Measurements from ENCODE around the gene KCNS3.

The KCNS3 gene, protein sequence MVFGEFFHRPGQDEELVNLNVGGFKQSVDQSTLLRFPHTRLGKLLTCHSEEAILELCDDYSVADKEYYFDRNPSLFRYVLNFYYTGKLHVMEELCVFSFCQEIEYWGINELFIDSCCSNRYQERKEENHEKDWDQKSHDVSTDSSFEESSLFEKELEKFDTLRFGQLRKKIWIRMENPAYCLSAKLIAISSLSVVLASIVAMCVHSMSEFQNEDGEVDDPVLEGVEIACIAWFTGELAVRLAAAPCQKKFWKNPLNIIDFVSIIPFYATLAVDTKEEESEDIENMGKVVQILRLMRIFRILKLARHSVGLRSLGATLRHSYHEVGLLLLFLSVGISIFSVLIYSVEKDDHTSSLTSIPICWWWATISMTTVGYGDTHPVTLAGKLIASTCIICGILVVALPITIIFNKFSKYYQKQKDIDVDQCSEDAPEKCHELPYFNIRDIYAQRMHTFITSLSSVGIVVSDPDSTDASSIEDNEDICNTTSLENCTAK

DNA sequence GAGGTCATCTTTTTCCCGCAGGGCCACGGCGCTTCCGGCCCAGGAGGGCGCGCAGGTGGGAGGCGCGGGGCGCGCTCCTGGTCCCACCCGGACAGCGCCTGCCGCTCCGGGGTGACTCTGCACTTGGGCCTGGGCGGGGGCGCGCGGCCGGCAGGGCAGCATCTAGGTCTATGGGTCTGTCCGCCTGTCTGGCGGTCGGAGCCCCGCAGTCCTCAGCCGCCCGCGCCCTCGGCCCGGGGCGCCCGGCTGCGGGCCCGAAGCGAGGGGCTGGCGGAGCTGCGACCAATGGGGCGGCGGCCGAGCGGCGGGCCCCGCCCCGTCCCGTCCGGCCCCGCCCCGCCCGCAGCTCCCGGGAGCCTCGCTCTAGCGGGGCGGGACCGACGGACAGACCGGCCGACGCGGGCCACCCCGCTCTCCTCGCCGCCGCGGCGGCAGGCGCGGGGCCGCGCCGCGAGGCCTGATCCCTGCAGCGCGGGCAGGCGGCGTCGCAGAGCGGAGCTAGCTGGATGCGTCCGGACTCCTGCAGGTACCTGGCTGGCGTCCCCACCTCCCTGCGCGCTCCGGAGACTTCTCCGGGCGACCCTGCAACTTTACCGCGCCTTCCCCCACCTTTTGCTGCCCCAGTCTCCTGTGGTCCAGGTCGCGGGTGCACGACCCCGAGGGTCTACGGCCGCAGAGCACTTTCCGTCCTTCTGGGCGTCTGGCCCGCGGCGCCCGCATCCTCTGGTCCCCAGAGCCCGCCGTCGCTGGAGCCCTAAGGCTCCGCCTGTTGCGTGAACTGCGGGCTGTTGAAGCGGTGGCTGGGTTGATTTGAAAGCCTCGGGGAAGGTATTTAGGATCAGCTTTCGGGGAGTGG is at the start of gene KCNS3:
KCNS3 (plus strand) TSS at position 387 of the 856 bp plus-strand sequence. CDS start 52,342 bp downstream, outside the sequence.
- no peak for DNase-seq

DNA sequence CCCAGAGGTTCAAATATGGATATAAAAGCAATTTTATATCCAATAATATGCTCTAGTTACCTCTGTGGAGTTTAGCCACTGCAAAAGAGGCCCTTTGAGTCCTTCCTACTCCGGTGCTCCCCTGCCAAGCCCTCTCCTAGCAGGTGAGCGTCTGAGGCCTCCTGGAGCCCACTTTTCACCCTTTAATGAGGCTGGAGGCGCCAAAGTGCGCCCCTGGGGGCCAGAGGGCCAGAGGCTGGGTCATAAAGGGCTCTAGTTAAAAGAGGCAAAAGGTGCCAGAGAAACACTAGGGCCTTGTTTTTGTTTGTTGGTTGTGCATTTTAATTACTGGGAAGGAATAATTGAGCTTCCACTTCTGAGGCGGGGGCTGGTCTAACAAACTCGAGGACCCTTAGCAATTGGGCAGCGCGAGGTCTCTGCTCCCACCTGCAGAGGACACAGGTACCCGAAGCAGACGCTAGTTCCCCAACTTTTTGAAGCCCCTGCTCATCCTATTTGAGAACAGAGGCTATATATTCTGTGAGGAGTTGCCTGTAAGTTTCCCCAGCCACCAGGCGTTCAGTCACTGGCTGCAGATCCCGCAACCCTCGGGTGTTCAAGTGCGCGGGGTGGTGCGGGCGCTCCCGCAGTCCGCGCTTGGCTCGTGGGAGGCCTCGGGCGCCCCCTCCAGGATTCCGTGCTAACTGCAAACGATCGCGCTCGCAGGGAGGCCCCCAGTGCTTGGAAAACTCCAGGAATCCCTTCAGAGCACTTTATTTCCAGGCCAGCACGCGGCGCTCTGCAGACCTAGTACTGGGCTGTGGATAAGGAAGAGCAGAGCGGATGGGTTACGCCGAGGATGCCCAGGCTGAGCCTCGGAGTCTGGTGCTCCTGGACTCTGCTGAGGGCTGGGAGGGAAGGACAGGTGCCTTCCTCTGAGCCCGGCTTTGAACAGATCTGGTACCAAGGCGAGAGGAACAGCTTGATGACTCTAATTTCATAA is 48.1 kb upstream of the KCNS3 start:
- DNase-seq = peak; percentile 29

DNA sequence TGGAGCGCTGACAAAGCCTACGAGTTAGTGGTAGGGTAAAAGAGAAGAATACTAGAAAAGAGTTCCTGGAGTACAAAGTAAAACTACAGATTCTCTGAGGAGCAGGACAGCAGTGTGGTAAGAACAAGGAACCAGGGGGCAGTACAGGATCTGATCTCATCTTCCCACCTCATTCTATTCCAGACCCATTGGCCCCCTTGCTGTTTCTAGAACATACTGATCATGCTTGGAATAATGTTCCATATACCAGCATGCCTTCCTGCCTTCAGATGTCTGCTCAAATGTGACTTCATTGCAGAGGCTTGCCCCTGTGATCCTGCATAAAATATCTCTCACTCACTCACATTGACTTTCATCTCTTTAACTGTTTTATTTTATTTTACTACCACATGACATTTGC is 43.0 kb upstream of the KCNS3 start:
- no peak for DNase-seq

DNA sequence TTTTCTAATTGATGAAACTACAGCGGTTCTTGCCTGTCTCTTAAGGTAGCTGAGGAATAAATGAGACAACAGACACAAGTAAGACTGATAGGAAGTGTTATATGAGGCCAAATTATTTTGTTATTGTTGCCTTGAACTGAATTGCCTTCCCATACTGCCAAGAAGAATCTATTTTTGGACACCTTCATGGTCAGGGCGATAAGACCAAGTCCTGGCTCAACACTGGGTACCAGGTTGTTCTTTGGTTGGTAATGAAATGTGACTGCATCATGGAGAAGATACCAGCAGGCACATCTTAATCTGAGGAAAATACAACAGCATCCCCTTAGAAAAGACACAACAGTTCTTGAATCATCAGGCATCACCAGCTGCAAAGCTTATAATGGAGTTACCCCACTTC is 38.5 kb upstream of the KCNS3 start:
- DNase-seq = no peak

DNA sequence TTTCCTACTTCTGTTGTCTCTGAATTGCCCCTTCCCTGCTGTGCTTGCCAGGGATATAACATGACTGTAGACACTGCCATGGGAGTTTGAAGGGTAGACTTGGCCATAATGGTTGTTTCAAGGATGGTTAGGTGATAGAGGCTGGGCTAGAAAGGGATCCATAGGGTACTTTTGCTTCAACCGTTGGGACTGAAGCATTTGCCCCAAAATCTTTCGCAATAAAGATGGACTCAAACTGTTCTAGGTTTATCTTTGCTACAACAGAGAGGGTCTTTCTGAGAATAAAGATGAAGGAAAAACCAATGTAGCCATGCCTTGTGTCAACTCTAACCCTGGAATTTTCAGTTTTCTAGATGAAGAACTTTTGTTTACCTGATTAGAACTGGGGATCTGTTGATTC is 35.0 kb upstream of the KCNS3 start:
- DNase-seq = no peak

DNA sequence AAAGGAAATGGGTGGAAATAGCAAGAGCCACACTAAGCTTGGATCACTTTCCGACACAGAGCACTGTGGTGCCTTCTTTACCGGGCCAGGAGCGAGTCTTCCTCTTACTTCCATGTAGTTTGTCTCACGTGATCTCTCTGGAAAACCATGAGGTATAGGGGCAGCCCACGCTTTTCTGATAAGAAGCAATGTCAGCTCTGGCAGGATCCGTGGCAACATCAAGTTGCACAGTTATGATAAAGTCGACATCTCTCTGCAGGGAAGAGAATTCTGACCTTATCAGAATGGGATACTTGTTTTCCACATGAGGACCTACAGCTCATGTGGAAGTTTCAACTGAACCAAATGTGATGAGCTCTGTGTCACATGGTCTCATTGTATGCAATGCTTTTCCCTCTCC is 32.7 kb upstream of the KCNS3 start:
- DNase-seq = no peak

DNA sequence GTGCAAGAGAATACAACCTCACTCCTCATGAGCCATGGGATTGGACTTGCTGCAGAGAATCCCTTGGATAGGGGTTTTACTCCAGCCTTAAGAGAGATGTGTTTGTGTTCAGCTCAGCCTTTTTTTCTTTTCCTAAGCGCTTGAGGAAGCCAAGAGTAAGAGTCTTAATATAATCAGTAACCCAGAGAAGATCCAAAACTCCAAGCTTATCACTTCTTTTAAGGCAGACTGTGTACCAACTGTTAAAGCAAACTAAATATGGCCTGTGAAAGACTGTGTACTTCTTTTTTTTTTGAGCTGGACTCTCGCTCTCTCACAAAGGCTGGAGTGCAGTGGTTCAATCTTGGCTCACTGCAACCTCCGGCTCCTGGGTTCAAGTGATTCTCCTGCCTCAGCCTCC is 31.8 kb upstream of the KCNS3 start:
- no peak for DNase-seq

DNA sequence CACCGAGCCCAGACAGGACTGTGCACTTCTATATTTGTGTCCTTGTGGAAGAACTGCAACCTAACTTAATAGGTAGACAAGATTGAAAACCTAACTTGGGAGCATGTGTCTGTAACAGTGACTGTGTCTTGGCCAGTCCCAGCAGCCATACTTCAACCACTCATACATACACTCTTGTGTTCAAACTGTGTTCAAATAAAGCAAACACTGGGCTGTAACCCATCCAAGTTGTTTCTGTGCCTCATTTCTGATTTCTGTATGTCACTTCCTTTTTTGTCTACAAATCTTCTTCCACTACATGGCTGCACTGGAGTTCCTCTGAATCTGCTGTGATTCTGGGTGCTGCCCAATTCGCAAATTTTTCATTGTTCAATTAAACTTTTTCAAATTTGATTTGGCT is 31.2 kb upstream of the KCNS3 start:
- DNase-seq = no peak

DNA sequence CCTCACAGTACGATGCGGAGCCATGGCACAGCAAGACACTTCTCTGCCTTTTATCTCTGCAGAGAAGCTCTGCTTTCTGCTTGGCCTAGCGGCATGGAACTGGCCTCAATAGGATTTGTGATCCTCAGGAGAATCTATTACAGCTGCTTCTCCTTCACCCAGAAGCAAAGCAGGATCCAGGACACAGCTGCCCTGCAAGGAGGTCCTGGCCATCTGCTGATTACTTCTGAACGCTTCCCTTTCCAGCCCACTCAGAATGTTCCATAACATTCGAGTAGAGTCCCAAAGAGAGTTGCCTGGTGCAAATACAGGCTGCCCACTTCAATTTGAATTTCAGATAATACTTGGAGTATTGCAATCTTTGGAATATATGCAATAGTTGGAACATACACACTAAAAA is 29.2 kb upstream of the KCNS3 start:
- no peak for DNase-seq

DNA sequence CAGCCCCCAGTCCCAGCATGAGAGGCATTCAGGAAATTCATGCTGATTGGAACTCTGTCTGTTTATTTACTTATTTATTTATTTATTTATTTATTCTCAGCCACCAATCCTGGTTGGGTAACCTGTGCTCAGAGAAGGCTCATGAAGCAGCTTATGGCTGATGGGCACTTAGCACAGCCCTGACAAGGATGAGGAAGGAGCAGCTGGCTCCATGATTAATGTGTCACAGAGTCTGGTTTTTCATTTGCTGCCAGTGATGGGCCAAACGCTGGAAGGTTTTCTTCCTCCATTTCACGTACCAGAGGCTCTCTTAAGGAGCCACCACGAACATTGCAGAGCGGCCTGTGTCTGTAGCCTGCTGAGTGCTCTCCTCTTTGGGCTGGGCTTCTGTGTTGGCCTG is 28.3 kb upstream of the KCNS3 start:
- no peak for DNase-seq

DNA sequence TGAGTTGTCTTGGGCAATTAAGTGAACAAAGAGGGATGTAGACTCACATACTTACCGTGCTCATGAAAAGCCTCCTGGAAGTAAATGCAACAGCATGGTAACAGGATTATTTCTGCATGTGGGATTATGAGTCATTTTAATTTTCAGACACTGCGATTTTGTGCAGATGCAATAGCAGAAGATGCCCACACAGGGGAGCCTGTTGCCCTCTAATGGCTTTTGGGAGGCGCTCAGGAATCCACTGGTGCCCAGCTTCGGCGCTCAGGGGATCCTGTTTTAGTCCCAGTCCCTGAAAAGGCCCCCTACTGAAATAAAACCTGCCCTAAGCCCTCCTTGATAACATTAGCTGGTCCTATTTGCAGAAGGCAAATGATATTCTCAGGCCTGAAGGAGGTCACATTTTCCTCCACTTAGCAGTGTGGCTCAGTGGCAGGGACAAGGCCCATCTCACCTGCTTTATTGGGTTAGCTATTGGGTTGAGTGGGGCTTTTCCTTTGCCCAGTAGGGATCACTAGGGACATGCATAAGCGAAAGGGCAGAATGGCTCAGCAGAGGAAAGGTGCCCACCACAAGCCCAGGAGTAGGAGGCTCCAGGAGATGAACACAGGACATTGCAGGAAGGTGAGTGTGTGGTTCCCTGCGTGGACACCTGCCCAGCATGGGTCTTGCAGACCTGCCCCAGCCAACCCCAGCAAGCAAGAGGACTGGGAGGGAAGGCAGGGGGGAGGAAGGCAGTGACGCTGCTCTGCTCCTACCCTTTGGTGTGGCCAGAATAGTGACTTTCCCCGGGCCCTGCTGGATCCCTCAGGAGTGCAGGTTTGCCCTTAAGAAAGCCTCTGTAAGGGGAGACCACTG is 26.5 kb upstream of the KCNS3 start:
- DNase-seq = no peak

DNA sequence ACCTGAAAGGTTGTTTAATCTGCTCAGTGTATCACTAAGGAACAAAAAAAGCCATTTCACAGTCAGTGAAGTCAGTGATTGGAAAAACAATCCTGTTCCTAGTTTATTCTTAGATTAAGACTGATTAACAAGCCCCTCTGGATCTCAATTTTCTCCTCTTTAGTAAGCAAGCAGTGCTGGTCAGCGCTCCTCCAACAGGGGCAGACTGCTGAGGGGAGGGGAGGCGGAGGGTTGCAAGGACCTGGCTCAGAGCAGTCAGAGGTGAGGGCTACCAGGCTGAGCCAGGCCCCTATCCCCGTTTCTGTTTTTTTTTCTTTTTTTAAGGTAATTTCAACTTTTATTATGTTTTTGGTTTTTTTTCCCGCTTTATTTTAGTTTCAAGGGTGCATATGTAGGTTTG is 24.7 kb upstream of the KCNS3 start:
- DNase-seq = no peak

DNA sequence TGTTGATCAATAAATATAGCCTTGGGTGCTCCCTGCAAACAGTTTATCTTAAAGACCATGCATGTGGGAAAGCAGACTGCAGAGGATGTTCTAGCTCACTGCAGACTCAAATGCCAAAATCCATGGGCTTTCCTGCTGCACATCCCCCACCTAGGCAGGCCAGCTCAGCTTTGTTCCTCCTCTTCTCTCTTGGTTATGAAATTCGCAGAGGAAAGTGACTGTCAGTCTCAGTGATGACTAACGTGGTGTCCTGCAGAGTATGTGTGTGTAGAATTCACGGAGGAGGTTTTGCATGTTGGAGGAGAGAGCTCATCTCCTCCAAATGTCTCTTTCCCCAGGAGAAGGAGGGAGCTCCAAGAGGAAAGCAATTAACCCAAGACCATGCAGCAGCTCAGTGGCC is 21.4 kb upstream of the KCNS3 start:
- no peak for DNase-seq

DNA sequence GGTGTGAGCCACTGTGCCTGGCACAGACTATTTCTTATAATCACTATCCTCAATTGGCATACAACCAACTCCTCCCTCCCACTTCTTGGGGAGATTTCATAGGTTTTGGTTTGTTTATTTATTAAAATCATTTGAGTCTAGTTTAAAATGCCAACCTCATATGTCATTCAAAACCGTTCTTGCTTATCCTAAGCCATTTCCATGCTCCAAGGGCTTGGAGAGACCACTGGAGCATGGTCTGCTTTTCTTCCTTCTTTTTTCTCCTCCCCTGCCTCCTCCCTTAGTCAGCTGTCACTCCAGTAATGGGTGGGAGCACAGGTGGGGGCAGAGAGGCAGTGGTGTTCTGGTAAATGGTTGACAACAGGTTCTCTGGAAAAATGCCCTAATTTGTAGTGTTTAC is 20.4 kb upstream of the KCNS3 start:
- DNase-seq = no peak

DNA sequence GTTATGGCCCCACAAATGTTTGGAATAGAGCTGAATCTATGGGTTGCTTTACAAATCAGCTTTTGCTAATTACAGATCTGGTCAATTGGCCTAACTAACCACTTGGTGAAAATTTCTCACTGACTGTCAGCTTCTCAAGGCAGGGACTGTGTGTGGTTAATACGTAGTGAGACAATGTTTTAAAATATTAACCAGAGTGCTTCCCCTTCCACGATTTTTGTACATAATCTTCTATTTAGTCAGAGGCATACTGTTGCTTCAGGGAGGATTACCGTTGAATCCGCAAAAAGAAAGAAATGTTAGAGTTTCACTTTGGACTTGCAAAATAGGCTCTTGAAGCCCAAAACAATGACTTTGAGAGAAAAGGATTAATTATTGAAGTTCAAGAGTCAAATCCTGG is 14.9 kb upstream of the KCNS3 start:
- DNase-seq = no peak

DNA sequence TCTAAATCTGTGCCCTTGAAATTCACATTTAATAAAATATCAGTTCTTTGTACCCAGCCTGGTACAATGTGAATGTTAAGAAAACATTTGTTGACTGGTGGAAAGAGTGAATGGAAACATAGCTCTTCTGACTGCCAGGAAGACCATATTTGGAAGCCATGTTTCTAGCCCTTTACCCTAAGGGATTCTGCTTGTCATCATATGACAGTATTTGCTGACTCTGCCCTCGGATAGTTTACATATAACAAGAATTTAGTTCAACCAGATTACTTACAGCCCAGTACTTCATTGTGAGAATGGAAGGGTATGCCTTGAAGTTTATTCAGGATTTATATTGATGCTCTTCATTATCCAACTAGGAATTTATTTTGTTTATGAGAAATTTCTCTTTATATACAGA is 13.8 kb upstream of the KCNS3 start:
- no peak for DNase-seq

DNA sequence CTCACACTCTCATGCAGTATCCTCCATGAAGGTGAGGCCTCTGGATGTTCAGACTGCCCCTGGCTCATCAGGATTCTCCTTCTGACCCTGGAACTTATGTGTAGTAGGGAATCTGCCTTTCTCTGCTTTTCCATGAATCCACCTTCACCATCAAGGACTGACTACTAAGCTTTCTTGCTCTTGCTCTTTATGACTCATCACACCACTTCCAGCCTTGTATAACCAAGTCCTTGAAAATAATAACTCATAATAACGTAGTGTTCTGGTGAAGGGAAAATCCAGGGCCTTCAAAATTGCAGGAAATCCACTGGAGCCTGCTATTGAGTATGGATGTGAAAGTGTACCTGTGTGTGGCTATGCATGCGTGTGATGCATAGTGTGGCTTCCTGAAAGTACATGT is 11.3 kb upstream of the KCNS3 start:
- DNase-seq = no peak

DNA sequence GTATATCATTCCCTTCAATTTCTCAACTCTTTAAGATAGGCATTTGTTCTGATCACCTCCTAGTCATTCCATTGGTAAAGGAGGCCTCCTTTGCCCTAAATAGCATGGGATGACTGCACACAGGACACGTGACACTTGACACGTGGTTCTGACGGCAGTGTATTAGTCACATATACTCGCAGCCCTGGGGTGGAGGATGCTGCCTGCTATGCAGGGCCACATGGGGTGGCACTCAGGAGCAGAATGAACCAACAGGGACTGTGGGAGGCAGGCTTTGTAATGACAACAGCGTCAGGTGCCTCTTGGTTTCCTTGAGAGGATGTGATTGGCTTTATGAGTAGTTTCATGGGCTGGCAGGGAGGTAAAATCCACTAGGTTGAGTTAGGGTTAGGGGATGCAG is 9.3 kb upstream of the KCNS3 start:
- no peak for DNase-seq

DNA sequence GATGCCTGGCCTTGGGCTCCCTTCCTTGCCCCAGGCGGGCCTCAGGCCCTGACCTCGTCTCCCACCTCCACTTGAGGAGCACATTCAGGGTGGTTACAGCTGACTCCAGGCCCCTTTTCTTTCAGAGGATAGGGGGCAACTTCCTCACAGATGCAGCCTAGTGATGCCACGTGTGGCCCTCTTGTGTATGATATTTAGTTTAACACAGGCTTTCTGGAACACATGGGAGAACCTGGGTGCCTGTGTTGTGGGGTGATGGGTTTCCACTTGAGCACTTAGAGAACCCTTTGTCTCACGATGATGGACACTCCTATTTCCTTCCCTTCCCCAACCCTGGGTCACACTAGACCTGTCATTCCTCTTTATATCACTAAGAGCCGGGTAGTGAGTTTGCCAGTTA is 6.8 kb upstream of the KCNS3 start:
- no peak for DNase-seq

DNA sequence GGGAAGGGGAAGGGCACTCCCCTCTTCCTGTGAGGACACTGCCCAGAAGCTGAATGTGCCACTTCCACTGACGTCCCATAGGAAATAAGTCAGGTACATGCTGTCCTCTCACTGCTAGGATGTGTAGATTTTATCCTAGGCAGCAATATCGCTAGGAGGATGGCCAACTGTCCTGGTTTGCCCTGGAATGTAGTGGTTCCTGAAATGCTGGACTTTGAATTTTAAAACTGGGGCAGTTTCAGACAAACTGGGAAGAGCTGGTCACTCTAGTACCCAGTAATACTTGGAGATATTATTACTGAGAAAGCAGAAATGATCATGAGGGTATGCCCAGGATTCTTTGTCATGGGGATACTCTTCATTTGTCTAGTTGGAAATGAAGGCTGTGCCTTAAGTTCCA is 5.4 kb upstream of the KCNS3 start:
- no peak for DNase-seq

DNA sequence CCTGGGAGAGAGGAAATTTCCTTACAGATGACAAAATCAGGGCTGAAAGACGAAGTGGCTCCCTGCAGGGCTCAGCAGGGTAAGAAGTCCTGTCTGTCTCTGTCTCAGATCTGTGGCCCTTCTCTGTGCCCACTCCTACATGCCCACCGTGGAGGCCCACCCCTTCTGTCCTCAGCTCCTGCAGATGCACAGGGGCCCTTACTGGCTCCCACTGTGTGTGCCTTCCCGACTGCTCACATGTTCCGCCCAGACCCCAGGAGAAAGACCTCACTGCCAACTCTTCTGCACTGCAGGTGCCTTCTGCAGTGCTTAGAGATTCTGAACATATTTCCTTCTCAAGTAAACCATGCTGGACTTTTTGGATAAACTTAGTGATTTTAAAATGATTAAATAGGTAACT is 1.9 kb upstream of the KCNS3 start:
- no peak for DNase-seq

DNA sequence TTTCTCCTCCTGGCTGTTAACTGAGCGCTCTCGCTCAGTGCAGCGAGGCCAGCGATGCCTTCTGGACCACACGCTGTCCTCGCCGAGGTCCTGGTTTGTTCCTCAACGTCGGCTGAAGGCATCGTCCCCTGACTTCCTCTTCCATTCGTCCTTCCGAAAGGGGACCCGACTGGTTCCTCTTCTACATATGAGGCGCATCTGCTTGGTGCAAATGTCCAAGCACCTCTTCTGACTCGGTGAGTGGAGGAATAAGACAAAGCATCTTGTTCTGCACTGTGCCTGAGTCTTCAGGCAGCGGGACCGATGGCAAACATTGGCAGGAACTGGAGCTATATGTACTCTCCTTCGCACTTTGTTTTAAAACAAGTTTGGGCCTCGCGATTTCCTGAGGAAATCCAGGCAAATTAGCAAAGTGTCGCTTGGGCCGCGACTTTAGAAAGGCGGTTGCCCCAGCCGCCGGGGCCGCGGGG is 621 bp upstream of the KCNS3 start:
- no peak for DNase-seq

All from CD4-positive, alpha-beta T cell treated with Interleukin-17A for 4 hours (primary cell).